Heart right ventricle (tissue), 16 donors: ENCODE results near the gene SPNS1. TPM values are rescaled to one million over a fixed set of nuclear protein-coding genes. Genes with fewer than 3 reads are reported as not detected.

ENCODE experiments used
- ATAC-seq, 8 donors: fragments of 200-7000 bp; cut with Tn5 transposase; one replicate each; pipeline ENCODE4 v1.9.1; 2020; ENCODE audit warnings: mild to moderate bottlenecking in 8 of 8, moderate library complexity in 8 of 8, moderate number of reproducible peaks in 1 of 8
- DNase-seq, 2 donors: peaks; one replicate each; pipeline ENCODE4 v3.0.0-alpha.2; 2020
- H3K27ac ChIP-seq, 10 donors: fragments of 200-600 bp; sonication (generic) in 2 of 10; one replicate each; pipeline versions ENCODE4 v1.5.0 to v1.8.0; 2020 to 2022; ENCODE audit warnings: mild to moderate bottlenecking in 3 of 10
- H3K27me3 ChIP-seq, 7 donors: fragments of 200-600 bp; one replicate each; pipeline ENCODE4 v1.8.0; 2021 to 2022; ENCODE audit warnings: mild to moderate bottlenecking in 2 of 7
- H3K36me3 ChIP-seq, 9 donors: fragments of 200-600 bp; sonication (generic) in 1 of 9; one replicate each; pipeline versions ENCODE4 v1.5.0 to v1.8.0; 2020 to 2022; ENCODE audit warnings: mild to moderate bottlenecking in 2 of 9
- H3K4me1 ChIP-seq, 9 donors: fragments of 200-600 bp; sonication (generic) in 1 of 9; one replicate each; pipeline versions ENCODE4 v1.5.0 to v1.8.0; 2020 to 2022; ENCODE audit warnings: mild to moderate bottlenecking in 4 of 9
- H3K4me3 ChIP-seq, 10 donors: fragments of 200-600 bp; sonication (generic) in 2 of 10; one replicate each; pipeline versions ENCODE4 v1.5.0 to v1.8.0; 2020 to 2022; ENCODE audit warnings: mild to moderate bottlenecking in 7 of 10, moderate library complexity in 2 of 10
- H3K9me3 ChIP-seq, 11 donors: fragments of 200-600 bp in 10 of 11; sonication (generic) in 2 of 11; one replicate each; pipeline versions ENCODE4 v1.5.0 to v1.8.0; 2013 to 2022; ENCODE audit warnings: mild to moderate bottlenecking in 2 of 11, control low read depth in 1 of 11, moderate library complexity in 1 of 11
- CTCF ChIP-seq, 9 donors: fragments of 200-600 bp; sonication (generic) in 2 of 9; IDR thresholded peaks; one replicate each; pipeline versions ENCODE4 v1.5.0 to v1.8.0; 2021 to 2022; ENCODE audit warnings: antibody characterized with exemption in 9 of 9, mild to moderate bottlenecking in 5 of 9, moderate library complexity in 1 of 9
- WGBS, 2 donors: extraction: QIAGEN DNeasy Blood & Tissue Kit; methylation state at CpG; one replicate each; pipeline ENCODE4 v1.1.7; 2013; ENCODE audit warnings: inconsistent platforms in 1 of 2; 5-methylcytosine and 5-hydroxymethylcytosine counted together
- intact Hi-C, 10 donors: fragments of 100-400 bp; cut with DNase I; formaldehyde crosslinking; loops; one replicate each; pipeline versions ENCODE4 v1.11.1 to v1.14.2; 2022
- polyA plus RNA-seq, 2 donors: library from polyadenylated mRNA; stranded (reverse); fragments of 200-250 nt; gene quantifications; one replicate each; pipeline ENCODE4 v1.2.3, GENCODE V29; 2013
- total RNA-seq, 10 donors: library from RNA; stranded (reverse); fragmentation: NEBNext Ultra II Directional in 3 of 10; extraction: Animal tissue kit (Norgen Biotek cat#: 25700) in 3 of 10; gene quantifications; one replicate each; pipeline versions ENCODE4 v1.2.1 to v1.2.4, GENCODE V29; 2021 to 2023
- donor health status: Arrhythmogenic right ventricular cardiomyopathy.
- donor health status: ischemic (EF 13 %, LVEDD 7.1; RV severe dilation, severe dysfunction).
- donor health status: healthy with polysubstance abuse.
- donor health status: DM: no; HTN: yes; CAD: no.
- donor health status: DM: no; HTN: no; CAD: no.
- donor health status: ischemic (EF 25% LVEDD 6.9; RV normal size, moderate dysfunction).
- donor health status: ischemic (EF 25% LVEDD 5.7; RV mildly dilated, moderate dysfunction).
- donor health status: healthy.
- donor health status: DM: yes; HTN: yes; CAD: no.
- donor health status: Ischemic cardiomyopathy.
- donor health status: ischemic (EF 35%, LVEDD 5.7; RV mildly dilated, moderate dysfunction).
- donor health status: nonischemic (EF 11% LVEDD 7.7; RV severe dilation, severe dysfunction).
- donor health status: DM: yes; HTN: yes; CAD: no.
- donor health status: PGD.
- donor health status: ischemic (EF 29% LVEDD 5.4; RV normal size, mild dysfunction).
- donor health status: nonischemic (EF 23%, LVEDD 6.1; RV moderate dilation, normal function).

SPNS1 gene
- total and polyA plus RNA-seq, 12 donors: 12.9 to 44.5 (median 18.2) TPM

DNA sequence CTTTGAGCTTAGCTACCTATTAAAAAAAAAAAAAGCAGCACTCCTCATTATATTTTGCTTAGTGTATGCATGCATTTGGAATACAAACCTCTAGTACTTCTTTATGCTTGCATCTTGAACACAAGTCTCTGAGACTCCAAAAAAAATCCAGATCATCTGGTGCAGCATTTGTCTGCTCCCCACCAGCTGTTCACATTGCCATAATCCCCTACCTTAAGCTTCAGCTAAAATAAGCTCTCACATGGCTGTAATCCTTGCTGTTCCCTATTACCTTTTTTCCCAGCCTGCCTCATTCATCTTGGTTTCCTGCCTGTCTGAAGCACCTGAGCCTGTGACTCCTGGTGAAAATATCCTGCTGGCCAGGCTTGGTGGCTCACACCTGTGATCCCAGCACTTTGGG lies 31.3 kb upstream of the SPNS1 start:
- Histone ChIP-seq H3K9me3 (no peaks in the 10 kb centered on the region), H3K4me1 (peaks cover 2 to 12% (median 10%) of the 10 kb centered on the region in 9 donors), H3K27me3 (no peaks in the 10 kb centered on the region), H3K27ac (no peak overlapping the region), H3K4me3 (no peak overlapping the region), H3K36me3 (no peaks in the 10 kb centered on the region)
- ATAC-seq (no peak), DNase-seq (no peak)
- TF ChIP-seq CTCF (IDR thresholded peaks at IDR 0.05): no peak
- intact Hi-C loops: loop anchor here in 5 of 10 donors (5.0 to 10.0 kb wide), 7 partner anchors 61 to 391 kb away; partner anchors contain the start of genes ATP2A1 (in 3 of the 5), SGF29 (in 2 of the 5) and ATXN2L (in 1 of the 5)

DNA sequence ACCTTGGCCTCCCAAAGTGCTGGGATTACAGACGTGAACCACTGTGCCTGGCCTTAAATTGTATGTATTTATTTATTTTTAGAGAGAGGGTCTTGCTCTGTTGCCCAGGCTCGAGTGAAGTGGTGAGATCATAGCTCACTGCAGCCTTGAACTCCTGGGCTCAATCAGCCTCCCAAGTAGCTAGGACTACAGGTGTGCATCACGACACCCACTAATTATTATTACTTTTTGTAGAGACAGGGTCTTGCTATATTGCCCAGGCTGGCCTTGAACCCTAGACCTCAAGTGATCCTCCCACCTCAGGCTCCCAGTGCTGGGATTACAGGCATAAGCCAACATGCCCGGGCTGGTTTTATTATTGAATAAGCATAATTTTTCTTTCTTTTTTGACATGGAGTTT lies 27.9 kb upstream of the SPNS1 start:
- intact Hi-C loops: loop anchor here in 6 of 10 donors (5.0 to 10.0 kb wide), 5 partner anchors 72 to 392 kb away; partner anchors contain the start of genes SH2B1 (in 4 of the 6), ATXN2L (in 2 of the 6), ATP2A1 (in 1 of the 6) and SGF29 (in 1 of the 6)
- ATAC-seq (no peak), DNase-seq (no peak)
- Histone ChIP-seq H3K9me3 (no peaks in the 10 kb centered on the region), H3K4me3 (no peak overlapping the region), H3K36me3 (no peaks in the 10 kb centered on the region), H3K27me3 (no peaks in the 10 kb centered on the region), H3K4me1 (peaks cover 3 to 21% (median 14%) of the 10 kb centered on the region in 9 donors), H3K27ac (no peak overlapping the region)
- WGBS, 2 donors: 76 to 90% methylated on average over 4 of the region's 4 CpGs
- TF ChIP-seq CTCF (IDR thresholded peaks at IDR 0.05): no peak

DNA sequence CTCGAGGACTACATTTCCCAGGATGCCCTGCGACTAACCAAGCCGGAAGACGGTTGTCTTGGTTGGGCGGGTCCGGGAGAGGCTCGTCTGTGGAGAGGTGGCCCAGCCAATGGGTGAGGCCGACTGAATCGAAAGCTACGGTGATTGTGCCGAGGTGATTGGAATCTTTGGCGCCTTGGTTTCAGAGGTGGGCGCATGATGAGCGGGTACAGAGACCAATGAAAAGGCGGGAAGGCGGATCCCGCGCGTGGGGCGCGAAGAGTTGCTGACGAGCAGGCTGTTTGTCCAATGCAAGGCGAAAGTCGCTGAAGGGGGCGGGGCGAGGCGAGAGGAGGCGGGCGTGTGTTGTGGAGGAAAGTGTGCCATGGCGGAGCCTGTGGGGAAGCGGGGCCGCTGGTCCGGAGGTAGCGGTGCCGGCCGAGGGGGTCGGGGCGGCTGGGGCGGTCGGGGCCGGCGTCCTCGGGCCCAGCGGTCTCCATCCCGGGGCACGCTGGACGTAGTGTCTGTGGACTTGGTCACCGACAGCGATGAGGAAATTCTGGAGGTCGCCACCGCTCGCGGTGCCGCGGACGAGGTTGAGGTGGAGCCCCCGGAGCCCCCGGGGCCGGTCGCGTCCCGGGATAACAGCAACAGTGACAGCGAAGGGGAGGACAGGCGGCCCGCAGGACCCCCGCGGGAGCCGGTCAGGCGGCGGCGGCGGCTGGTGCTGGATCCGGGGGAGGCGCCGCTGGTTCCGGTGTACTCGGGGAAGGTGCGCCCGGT lies 23.7 kb upstream of the SPNS1 start, which contains the start of gene NFATC2IP:
Gene NFATC2IP, plus strand, starts transcription at position 290 of the 762 bp plus-strand sequence. Its CDS starts 75 bp downstream, at position 365.
- TF ChIP-seq CTCF (IDR thresholded peaks at IDR 0.05): no peak
- 0 to 1% methylated on average over 77 to 79 of the region's 79 CpGs for WGBS, 2 donors
- Histone ChIP-seq H3K4me1 (peaks cover 6 to 23% (median 16%) of the 10 kb centered on the region in 9 donors), H3K27me3 (no peaks in the 10 kb centered on the region), H3K9me3 (no peaks in the 10 kb centered on the region), H3K4me3 (peak within 1 kb of the TSS; percentile 75 to 99 (median 92)), H3K27ac (peak within 1 kb of the TSS; percentile 19 to 94 (median 90)), H3K36me3 (peaks cover 0 to 39% (median 12%) of the 10 kb centered on the region in 9 donors)
- intact Hi-C loops: loop anchor here in 2 of 10 donors (1.0 to 5.0 kb wide), 3 partner anchors 26 to 89 kb away; partner anchors contain the start of genes RABEP2 (in 2 of the 2) and SH2B1 (in 1 of the 2)
- DNase-seq (peak; percentile 99 to 100), ATAC-seq (peak; percentile 97 to 100 (median 98))

DNA sequence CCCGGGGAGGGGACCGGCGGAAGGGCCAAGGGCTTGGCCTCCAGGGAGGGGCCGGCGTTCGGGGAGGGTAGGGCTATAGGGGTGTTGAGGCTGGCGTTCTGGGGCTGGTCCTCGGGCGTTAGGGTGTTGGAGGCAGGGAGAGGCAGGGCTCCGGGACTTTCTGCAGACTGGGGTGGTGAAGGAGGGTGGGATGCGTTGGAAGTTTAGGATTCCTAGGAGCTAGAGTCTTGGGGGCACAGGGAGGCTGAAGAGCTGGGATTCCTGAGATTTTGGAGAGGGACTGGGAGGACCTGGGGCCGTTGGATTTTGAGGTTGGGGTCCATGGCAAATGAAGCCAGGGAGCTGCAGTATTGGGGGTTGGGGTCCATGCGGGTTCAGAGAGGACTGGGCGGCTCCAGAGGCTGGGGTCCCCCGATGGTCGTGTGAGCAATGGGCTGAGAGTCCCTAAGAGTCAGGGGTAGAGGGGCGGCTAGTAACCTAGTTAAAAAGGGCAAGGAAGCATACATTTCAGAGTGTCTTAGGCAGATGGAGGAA lies 23.1 kb upstream of the SPNS1 start:
- WGBS, 2 donors: 1 to 2% methylated on average over 17 of the region's 17 CpGs
- intact Hi-C loops: loop anchor here in 2 of 10 donors (2.0 to 5.0 kb wide), 2 partner anchors 27 to 89 kb away; partner anchors contain the start of genes RABEP2 (in 1 of the 2) and SH2B1 (in 1 of the 2)

More for the DNA sequence above, 23.1 kb upstream of the SPNS1 start:
- H3K27me3 ChIP-seq: no peaks in the 10 kb centered on the region
- DNase-seq (peak in 1 of 2 donors; percentile 56), ATAC-seq (peak in 6 of 8 donors; percentile 6 to 76 (median 27))
- peak overlapping the region; percentile 75 to 99 (median 92) for H3K4me3 ChIP-seq
- TF ChIP-seq CTCF (IDR thresholded peaks at IDR 0.05): no peak
- H3K36me3 ChIP-seq: peaks cover 0 to 45% (median 12%) of the 10 kb centered on the region in 9 donors
- no peaks in the 10 kb centered on the region for H3K9me3 ChIP-seq
- H3K4me1 ChIP-seq: peaks cover 6 to 21% (median 14%) of the 10 kb centered on the region in 9 donors
- peak overlapping the region; percentile 19 to 94 (median 90) for H3K27ac ChIP-seq
